Aorta (tissue), 5 donors: ENCODE measurements around the gene DDX56. TPM values are rescaled to one million over a fixed set of nuclear protein-coding genes. Genes with fewer than 3 reads are reported as not detected.
"Not testable (repeated sequence)": the region's sequence is repeated elsewhere in the genome, so short reads cannot be mapped to it uniquely, and the experiment has no call there.

Experiments
- ATAC-seq: fragments of 200-7000 bp; cut with Tn5 transposase; one replicate; pipeline ENCODE4 v1.9.1; 2022; ENCODE audit warnings: moderate library complexity; ENCODE audit not compliant: low FRiP score
- DNase-seq, 2 donors: peaks; one replicate each; pipeline ENCODE4 v3.0.0-alpha.2; 2020
- H3K27ac ChIP-seq, 2 donors: one replicate each; pipeline ENCODE4 v1.5.1; 2013; ENCODE audit warnings: low read length in 2 of 2, mild to moderate bottlenecking in 2 of 2, moderate library complexity in 2 of 2, control low read depth in 1 of 2, inconsistent platforms in 1 of 2, low read depth in 1 of 2
- H3K27me3 ChIP-seq, 2 donors: one replicate each; pipeline ENCODE4 v1.6.1; 2013; ENCODE audit warnings: control low read depth in 1 of 2, low read length in 1 of 2, mild to moderate bottlenecking in 1 of 2, moderate library complexity in 1 of 2; ENCODE audit not compliant: insufficient read depth in 2 of 2, control insufficient read depth in 1 of 2
- H3K36me3 ChIP-seq, 2 donors: one replicate each; pipeline ENCODE4 v1.6.1; 2013; ENCODE audit warnings: control low read depth in 1 of 2, low read length in 1 of 2, mild to moderate bottlenecking in 1 of 2; ENCODE audit not compliant: insufficient read depth in 2 of 2, control insufficient read depth in 1 of 2
- H3K4me1 ChIP-seq, 2 donors: one replicate each; pipeline ENCODE4 v1.6.1; 2013; ENCODE audit warnings: low read length in 2 of 2, control low read depth in 1 of 2, mild to moderate bottlenecking in 1 of 2, moderate library complexity in 1 of 2; ENCODE audit not compliant: insufficient read depth in 2 of 2, control insufficient read depth in 1 of 2
- H3K4me3 ChIP-seq, 2 donors: one replicate each; pipeline ENCODE4 v1.5.1; 2013; ENCODE audit warnings: low read length in 2 of 2, control low read depth in 1 of 2, mild to moderate bottlenecking in 1 of 2
- H3K9me3 ChIP-seq: one replicate; pipeline ENCODE4 v1.6.1; 2013; ENCODE audit warnings: mild to moderate bottlenecking, low read length; ENCODE audit not compliant: control insufficient read depth
- WGBS, 2 donors: extraction: QIAGEN DNeasy Blood & Tissue Kit; methylation state at CpG; one replicate each; pipeline ENCODE4 v1.1.7; 2013; 5-methylcytosine and 5-hydroxymethylcytosine counted together
- intact Hi-C, 2 donors: fragments of 100-400 bp; cut with DNase I; formaldehyde crosslinking; loops; one replicate each; pipeline versions ENCODE4 v1.14.2 to v1.15.0; 2022
- polyA plus RNA-seq, 2 donors: library from polyadenylated mRNA; stranded (reverse); fragments of 200-250 nt; gene quantifications; one replicate each; pipeline ENCODE4 v1.2.3, GENCODE V29; 2013
- total RNA-seq, 2 donors: library from RNA; stranded (reverse); fragmentation: NEBNext Ultra II Directional; extraction: Animal tissue kit (Norgen Biotek cat#: 25700); gene quantifications; one replicate each; pipeline ENCODE4 v1.2.1, GENCODE V29; 2021
- donor health status: healthy with polysubstance abuse.
- donor health status: Bipolar disorder and iron deficiency.
- donor health status: DM: no; HTN: no; CAD: no.
- donor health status: DM: no; HTN: no; CAD: no.
- donor health status: DM: yes; HTN: yes; CAD: no.

DDX56 gene
- total and polyA plus RNA-seq, 4 donors = 23.3 to 153 (median 50.8) TPM

DNA sequence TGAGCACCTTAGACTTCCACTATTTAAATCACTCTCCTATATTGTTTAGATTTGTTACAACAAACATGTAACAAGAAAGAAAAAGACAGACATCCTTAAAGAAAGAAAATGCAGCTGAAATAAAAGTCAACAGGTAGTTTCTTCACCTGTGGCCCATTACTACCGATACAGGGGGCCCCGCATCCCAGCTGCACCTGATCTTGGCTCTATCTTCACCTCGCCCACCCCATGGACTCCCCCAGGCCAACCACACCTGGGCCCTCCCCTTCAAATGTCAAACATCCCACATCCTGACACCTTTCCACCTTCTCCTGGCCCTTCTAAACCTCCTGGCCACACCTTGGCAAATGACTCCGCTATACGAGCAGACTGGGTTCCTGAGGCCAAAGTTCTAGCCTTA, 7.0 kb downstream of the DDX56 start:
- Histone ChIP-seq H3K27me3 (no peaks in the 10 kb centered on the region), H3K4me1 (no peaks in the 10 kb centered on the region), H3K9me3 (no peaks in the 10 kb centered on the region), H3K4me3 (no peak overlapping the region), H3K27ac (no peak overlapping the region), H3K36me3 (peaks cover 4 to 22% of the 10 kb centered on the region in 2 donors)
- ATAC-seq (no peak), DNase-seq (no peak)
- intact Hi-C loops = loop anchor here in 1 of 2 donors (5.0 to 10.0 kb wide), 2 partner anchors 74 to 512 kb away; partner anchors contain the start of gene NUDCD3
- 84 to 90% methylated on average over 5 of the region's 5 CpGs for WGBS, 2 donors

- intact Hi-C loops = loop anchor here in 1 of 2 donors (5.0 to 10.0 kb wide), 2 partner anchors 74 to 511 kb away; partner anchors contain the start of gene NUDCD3
- peaks cover 4 to 22% of the 10 kb centered on the region in 2 donors for H3K36me3 ChIP-seq
- H3K27ac ChIP-seq = no peak overlapping the region
- no peak for DNase-seq
- no peak overlapping the region for H3K4me3 ChIP-seq
- no peaks in the 10 kb centered on the region for H3K9me3 ChIP-seq
- no peak for ATAC-seq
- H3K27me3 ChIP-seq = no peaks in the 10 kb centered on the region
- H3K4me1 ChIP-seq = no peaks in the 10 kb centered on the region
- 71 to 75% methylated on average over 16 of the region's 16 CpGs for WGBS, 2 donors
Observed at GRCh38 chr7:44565795-44566559, 7.7 kb downstream of the DDX56 start.

DNA sequence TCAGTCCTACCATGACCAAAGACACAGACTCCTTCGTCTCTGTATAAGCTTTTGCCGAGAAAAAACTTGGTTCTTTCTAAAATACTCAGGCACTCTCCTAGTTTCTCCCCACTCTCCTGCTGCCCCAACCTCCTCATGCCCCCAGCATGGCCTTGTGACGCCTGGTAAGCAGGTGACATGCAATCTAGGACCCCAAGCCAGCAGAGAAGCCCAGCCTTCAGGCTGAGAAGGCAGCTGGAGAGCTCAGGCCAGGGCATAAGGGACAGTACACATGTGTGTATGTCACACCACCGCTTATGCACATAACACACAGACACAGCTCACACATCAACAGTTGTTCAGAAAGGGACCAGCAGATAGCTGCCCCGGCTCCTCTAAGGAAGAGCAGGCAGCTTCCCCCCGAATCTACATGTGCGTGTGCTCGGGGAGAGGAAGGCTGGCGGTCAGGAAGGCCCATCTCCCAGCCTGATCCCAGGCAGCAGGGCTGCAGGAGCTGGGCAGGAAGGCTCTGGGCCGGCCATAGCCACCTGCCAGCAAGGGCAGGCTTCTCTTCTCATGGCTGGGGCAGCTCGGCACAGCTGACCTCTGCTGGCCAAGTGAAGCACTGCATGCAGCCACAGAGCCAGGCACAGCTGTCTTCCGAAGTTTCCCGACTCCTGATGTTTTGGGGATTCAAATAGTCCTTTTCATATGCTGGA, 8.5 kb downstream of the DDX56 start:
- DNase-seq = peak; percentile 74 to 88
- WGBS, 2 donors = 58 to 62% methylated on average over 13 of the region's 13 CpGs

GRCh38 chr7:44564606-44565005, 9.1 kb downstream of the DDX56 start:
- H3K9me3 ChIP-seq = no peaks in the 10 kb centered on the region
- H3K36me3 ChIP-seq = peaks cover 4 to 15% of the 10 kb centered on the region in 2 donors
- H3K4me1 ChIP-seq = no peaks in the 10 kb centered on the region
- no peak overlapping the region for H3K4me3 ChIP-seq
- no peak for ATAC-seq
- H3K27me3 ChIP-seq = no peaks in the 10 kb centered on the region
- WGBS, 2 donors = 84 to 86% methylated on average over 2 of the region's 2 CpGs
- intact Hi-C loops = loop anchor here (5.0 to 10.0 kb wide), 3 partner anchors 72 to 510 kb away; partner anchors contain the start of gene NUDCD3 (in 1 of the 2)
- H3K27ac ChIP-seq = no peak overlapping the region
- no peak for DNase-seq

More for the DNA sequence above, 8.5 kb downstream of the DDX56 start:
- H3K4me1 ChIP-seq = no peaks in the 10 kb centered on the region
- H3K27me3 ChIP-seq = no peaks in the 10 kb centered on the region
- no peaks in the 10 kb centered on the region for H3K9me3 ChIP-seq
- intact Hi-C loops = loop anchor here in 1 of 2 donors (5.0 to 10.0 kb wide), 2 partner anchors 73 to 510 kb away; partner anchors contain the start of gene NUDCD3
- peak; percentile 88 for ATAC-seq
- H3K36me3 ChIP-seq = peaks cover 4 to 20% of the 10 kb centered on the region in 2 donors
- H3K27ac ChIP-seq = no peak overlapping the region
- no peak overlapping the region for H3K4me3 ChIP-seq

GRCh38 chr7:44563171-44563679, 10.5 kb downstream of the DDX56 start:
- WGBS, 2 donors = 61 to 69% methylated on average over 3 of the region's 3 CpGs
- DNase-seq = no peak
- intact Hi-C loops = loop anchor here (5.0 to 10.0 kb wide), 2 partner anchors 321 to 508 kb away; no protein-coding TSS in a partner anchor

DNA sequence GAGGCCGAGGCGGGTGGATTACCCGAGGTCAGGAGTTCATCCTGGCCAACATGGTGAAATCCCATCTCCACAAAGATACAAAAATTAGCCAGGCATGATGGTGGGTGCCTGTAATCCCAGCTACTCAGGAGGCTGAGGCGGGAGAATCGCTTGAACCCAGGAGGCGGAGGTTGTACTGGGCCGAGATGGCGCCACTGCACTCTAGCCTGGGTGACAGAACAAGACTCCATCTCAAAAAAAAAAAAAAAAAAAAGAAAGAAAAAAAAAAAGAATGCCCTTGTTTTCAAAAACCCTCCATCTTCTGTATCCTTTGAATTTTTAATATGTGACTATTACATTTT, 11.1 kb downstream of the DDX56 start:
- not testable (repeated sequence) for ATAC-seq, H3K9me3 ChIP-seq, H3K4me3 ChIP-seq, H3K4me1 ChIP-seq, DNase-seq, H3K36me3 ChIP-seq, H3K27me3 ChIP-seq, H3K27ac ChIP-seq
- intact Hi-C loops = loop anchor here (5.0 to 10.0 kb wide), 2 partner anchors 320 to 508 kb away; no protein-coding TSS in a partner anchor
- WGBS, 2 donors = 80 to 88% methylated on average over 8 of the region's 8 CpGs

More at GRCh38 chr7:44563171-44563679, 10.5 kb downstream of the DDX56 start:
- Histone ChIP-seq H3K4me3 (no peak overlapping the region), H3K27me3 (no peaks in the 10 kb centered on the region), H3K27ac (no peak overlapping the region), H3K9me3 (no peaks in the 10 kb centered on the region), H3K4me1 (no peaks in the 10 kb centered on the region), H3K36me3 (peaks cover 3 to 8% of the 10 kb centered on the region in 2 donors)
- ATAC-seq = no peak

- Histone ChIP-seq H3K36me3 (peaks cover 0 to 1% of the 10 kb centered on the region in 2 donors), H3K27me3 (no peaks in the 10 kb centered on the region), H3K27ac (no peak overlapping the region), H3K4me3 (no peak overlapping the region), H3K9me3 (no peaks in the 10 kb centered on the region), H3K4me1 (no peaks in the 10 kb centered on the region)
- DNase-seq = no peak
- 86 to 89% methylated on average over 7 of the region's 7 CpGs for whole genome bisulfite sequencing, 2 donors
- intact Hi-C loops = loop anchor here (5.0 to 10.0 kb wide), 2 partner anchors 320 to 507 kb away; no protein-coding TSS in a partner anchor
- no peak for ATAC-seq
Observed at GRCh38 chr7:44561962-44562621, 11.6 kb downstream of the DDX56 start.

- H3K4me1 ChIP-seq = no peaks in the 10 kb centered on the region
- WGBS, 2 donors = 79 to 80% methylated on average over 6 of the region's 6 CpGs
- H3K4me3 ChIP-seq = no peak overlapping the region
- peaks cover 0 to 1% of the 10 kb centered on the region in 2 donors for H3K36me3 ChIP-seq
- intact Hi-C loops = loop anchor here (5.0 to 10.0 kb wide), 2 partner anchors 319 to 507 kb away; no protein-coding TSS in a partner anchor
- DNase-seq = no peak
- no peaks in the 10 kb centered on the region for H3K9me3 ChIP-seq
- H3K27ac ChIP-seq = no peak overlapping the region
- no peak for ATAC-seq
- H3K27me3 ChIP-seq = no peaks in the 10 kb centered on the region
Observed at GRCh38 chr7:44561481-44561880, 12.2 kb downstream of the DDX56 start.
